K562 (cell line): ENCODE measurements around the gene SLC24A3. TPM values are rescaled to one million over a fixed set of nuclear protein-coding genes. Genes with fewer than 3 reads are reported as not detected.

ENCODE experiments used
- ATAC-seq: fragments of 200-7000 bp; cut with Tn5 transposase; 3 replicates; pipeline ENCODE4 v1.9.1; 2020; ENCODE audit warnings: moderate library complexity
- BruUV-seq: library from RNA; stranded (reverse); fragments of 400-500 nt; replicated peaks from 2 replicates; lab custom pipeline; 2021; lab: Mats Ljungman, UMichigan
- CTCF ChIA-PET: fragments of 300-600 bp; formaldehyde crosslinking; extraction: SDS; loops from one replicate; lab custom pipeline; 2021; ENCODE audit warnings: low intra/inter-chr PET ratio; lab: Yijun Ruan, JAX
- POLR2A ChIA-PET: fragments of 300-600, 350-650 bp; sonication (Branson Sonifier 250); formaldehyde crosslinking; extraction: SDS; loops from one replicate; lab custom pipeline; 2021; ENCODE audit warnings: antibody characterized with exemption, inconsistent platforms; lab: Yijun Ruan, JAX
- DNase-seq, 4 experiments: peaks; one replicate each; pipeline versions ENCODE4 v3.0.0 to v3.0.0-alpha.2; 2011 to 2018; ENCODE audit warnings: low spot score in 3 of 4, mixed read lengths in 3 of 4; ENCODE audit errors: extremely low read depth in 1 of 4
- FAIRE-seq: peaks from 2 replicates; lab custom pipeline; 2011; peaks lifted over from hg19 to GRCh38; lab: Jason Lieb, UNC
- H2AFZ ChIP-seq: 2 replicates; pipeline ENCODE4 v1.6.0; 2011; ENCODE audit warnings: low read depth, low read length, control low read depth, inconsistent platforms
- H3K27ac ChIP-seq: fragments of 200-600 bp; 3 replicates; pipeline ENCODE4 v1.8.0; 2011; ENCODE audit warnings: low read depth, mild to moderate bottlenecking, control low read depth, inconsistent platforms, low read length, moderate library complexity, mixed read lengths; ENCODE audit errors: extremely low read depth
- H3K27me3 ChIP-seq, 2 experiments: fragments of 300-600 bp in 1 of 2; 2 replicates in 1 of 2; 3 replicates in 1 of 2; pipeline versions ENCODE4 v1.6.0 to v1.8.0; 2011; ENCODE audit warnings: inconsistent platforms in 2 of 2, low read length in 2 of 2, mild to moderate bottlenecking in 1 of 2, mixed read lengths in 1 of 2, moderate library complexity in 1 of 2; ENCODE audit not compliant: control insufficient read depth in 2 of 2, insufficient read depth in 2 of 2
- H3K36me3 ChIP-seq: fragments of 300-600 bp; 3 replicates; pipeline ENCODE4 v1.8.0; 2011; ENCODE audit warnings: mild to moderate bottlenecking, low read length, inconsistent platforms; ENCODE audit not compliant: control insufficient read depth, insufficient read depth
- H3K4me1 ChIP-seq, 2 experiments: fragments of 200-600 bp in 1 of 2; replicated peaks in 1 of 2; 2 replicates in 1 of 2; 3 replicates in 1 of 2; pipeline versions ENCODE4 v1.5.1 to v1.8.0; 2011; ENCODE audit warnings: inconsistent platforms in 2 of 2, low read length in 2 of 2, mild to moderate bottlenecking in 1 of 2, mixed read lengths in 1 of 2, moderate library complexity in 1 of 2; ENCODE audit not compliant: control insufficient read depth in 2 of 2, insufficient read depth in 2 of 2
- H3K4me2 ChIP-seq: 2 replicates; pipeline ENCODE4 v1.6.1; 2011; ENCODE audit warnings: low read length, control low read depth, inconsistent platforms, mixed read lengths; ENCODE audit not compliant: insufficient read depth
- H3K4me3 ChIP-seq: fragments of 200-600 bp; sonication (generic), shearing (Covaris generic); 2 replicates; pipeline ENCODE4 v1.5.1; 2016; ENCODE audit warnings: control low read depth, inconsistent platforms
- H3K79me2 ChIP-seq: fragments of 200-600 bp; 3 replicates; pipeline ENCODE4 v1.8.0; 2011; ENCODE audit warnings: low read length, inconsistent platforms; ENCODE audit not compliant: control insufficient read depth, insufficient read depth
- H3K9ac ChIP-seq, 2 experiments: 2 replicates each; pipeline versions ENCODE4 v1.6.0 to v1.6.1; 2011; ENCODE audit warnings: low read depth in 2 of 2, low read length in 2 of 2, control low read depth in 1 of 2, inconsistent platforms in 1 of 2, mild to moderate bottlenecking in 1 of 2, mixed read lengths in 1 of 2; ENCODE audit not compliant: insufficient read depth in 1 of 2
- H3K9me1 ChIP-seq: one replicate; pipeline ENCODE4 v1.6.0; 2011; ENCODE audit warnings: inconsistent platforms, mild to moderate bottlenecking, low read length, moderate library complexity; ENCODE audit not compliant: control insufficient read depth, insufficient read depth
- H3K9me3 ChIP-seq: replicated peaks from 2 replicates; pipeline ENCODE4 v1.5.1; 2011; ENCODE audit warnings: low read depth, low read length, inconsistent platforms; ENCODE audit not compliant: control insufficient read depth, insufficient read depth
- H4K20me1 ChIP-seq: replicated peaks from 2 replicates; pipeline ENCODE4 v1.6.1; 2011; ENCODE audit warnings: low read length, inconsistent platforms, mixed read lengths; ENCODE audit not compliant: control insufficient read depth, insufficient read depth
- ERF ChIP-seq: fragments of 450-650 bp; formaldehyde crosslinking; IDR thresholded peaks from 2 replicates; pipeline ENCODE4 v1.4.0; 2020; ENCODE audit warnings: mild to moderate bottlenecking, mixed read lengths
- HDAC1 ChIP-seq, 2 experiments: fragments of 450-650 bp; IDR thresholded peaks; 2 replicates each; pipeline ENCODE4 v1.6.1; 2016 to 2017; ENCODE audit warnings: inconsistent platforms in 1 of 2, mild to moderate bottlenecking in 1 of 2, moderate library complexity in 1 of 2
- LARP7 ChIP-seq: fragments of 450-650 bp; IDR thresholded peaks from 2 replicates; pipeline ENCODE4 v1.6.1; 2016
- RAD21 ChIP-seq, 2 experiments: fragments of 250-450 bp in 1 of 2; fragments of 450-650 bp in 1 of 2; sonication (Bioruptor Pico) in 1 of 2; formaldehyde crosslinking in 1 of 2; IDR thresholded peaks in 1 of 2; conservative IDR thresholded peaks in 1 of 2; 2 replicates each; pipeline versions ENCODE4 v1.4.0 to v1.8.0; 2020 to 2022; ENCODE audit warnings: mild to moderate bottlenecking in 2 of 2, moderate library complexity in 1 of 2
- SNRNP70 ChIP-seq: fragments of 200-400 bp; formaldehyde crosslinking; optimal IDR thresholded peaks from 2 replicates; pipeline ENCODE3; 2017; ENCODE audit warnings: low read depth, low read length
- THRAP3 ChIP-seq: fragments of 450-650 bp; IDR thresholded peaks from 2 replicates; pipeline ENCODE4 v1.6.1; 2016; ENCODE audit warnings: mild to moderate bottlenecking, inconsistent platforms, borderline replicate concordance
- XRCC5 ChIP-seq: fragments of 200-400 bp; formaldehyde crosslinking; IDR thresholded peaks from 2 replicates; pipeline ENCODE4 v1.6.1; 2017; ENCODE audit warnings: low read depth, mild to moderate bottlenecking, low read length
- ZNF699 ChIP-seq: fragments of 250-450 bp; sonication (Bioruptor Pico); IDR thresholded peaks from 2 replicates; pipeline ENCODE4 v1.8.0; 2021; ENCODE audit warnings: mild to moderate bottlenecking, moderate library complexity; ENCODE audit not compliant: insufficient replicate concordance
- WGBS: fragments of 100-300 bp; shearing (Covaris generic); methylation state at CpG from one replicate; pipeline ENCODE4 v1.1.6; 2016; ENCODE audit warnings: low coverage, mixed read lengths; ENCODE audit not compliant: insufficient coverage; ENCODE audit errors: missing lambda C conversion rate; 5-methylcytosine and 5-hydroxymethylcytosine counted together
- in situ Hi-C: fragments of 300-500 bp; cut with MboI; formaldehyde crosslinking; loops from 4 replicates; pipeline ENCODE4 v1.15.0; 2018; ENCODE audit warnings: inconsistent platforms, mixed read lengths
- intact Hi-C: fragments of 100-400 bp; cut with micrococcal nuclease; formaldehyde crosslinking; loops from 2 replicates; pipeline ENCODE4 v1.14.2; 2022
- polyA plus RNA-seq, 8 experiments: library from polyadenylated mRNA; depleted of rRNA in 4 of 8; stranded (reverse) in 5 of 8; unstranded in 3 of 8; fragments of >200 nt; fragmentation: Nextera tagmentation in 2 of 8; fragmentation: Illumina TruSeq in 1 of 8; extraction: Ambion mirVana in 2 of 8; extraction: Trizol in 1 of 8; gene quantifications; 2 replicates each; pipeline versions ENCODE4 v1.2.1 to v1.2.3, GENCODE V29; 2011 to 2014; ENCODE audit warnings: inconsistent platforms in 1 of 8, missing spikeins in 1 of 8
- total RNA-seq, 7 experiments: library from RNA; depleted of rRNA in 6 of 7; stranded (reverse); fragments of >200 nt in 6 of 7; fragmentation: Illumina TruSeq in 2 of 7; extraction: Trizol in 2 of 7; gene quantifications; 2 replicates each; pipeline versions ENCODE4 v1.2.1 to v1.2.3, GENCODE V29; 2011 to 2021; ENCODE audit warnings: low replicate concordance in 1 of 7
- TF ChIP-seq, protein P1 (sequence below): fragments of 200-800 bp; sonication (Bioruptor generic); IDR thresholded peaks from 2 replicates; pipeline ENCODE4 v1.6.1; 2017; ENCODE audit warnings: missing genetic modification characterization, missing compliant biosample characterization
- TF ChIP-seq, protein P2 (sequence below): sonication (generic); formaldehyde crosslinking; IDR thresholded peaks from 2 replicates; pipeline ENCODE4 v1.8.1; 2023; ENCODE audit warnings: mild to moderate bottlenecking, missing genetic modification reagents
- TF ChIP-seq, protein P3 (sequence below), 3 experiments: IDR thresholded peaks in 2 of 3; conservative IDR thresholded peaks in 1 of 3; 2 replicates each; pipeline ENCODE4 v1.5.1; 2011 to 2012; ENCODE audit warnings: low read length in 3 of 3, mild to moderate bottlenecking in 3 of 3, control low read depth in 2 of 3, improper control_type of control experiment in 1 of 3, inconsistent platforms in 1 of 3, low read depth in 1 of 3, mixed read lengths in 1 of 3, moderate library complexity in 1 of 3; ENCODE audit not compliant: insufficient read depth in 2 of 3

SLC24A3 gene
- total and polyA plus RNA-seq, 9 of the 15 experiments (the other 6 are each of a cell fraction or from before 2014, with no cell fraction given), result not detected

DNA sequence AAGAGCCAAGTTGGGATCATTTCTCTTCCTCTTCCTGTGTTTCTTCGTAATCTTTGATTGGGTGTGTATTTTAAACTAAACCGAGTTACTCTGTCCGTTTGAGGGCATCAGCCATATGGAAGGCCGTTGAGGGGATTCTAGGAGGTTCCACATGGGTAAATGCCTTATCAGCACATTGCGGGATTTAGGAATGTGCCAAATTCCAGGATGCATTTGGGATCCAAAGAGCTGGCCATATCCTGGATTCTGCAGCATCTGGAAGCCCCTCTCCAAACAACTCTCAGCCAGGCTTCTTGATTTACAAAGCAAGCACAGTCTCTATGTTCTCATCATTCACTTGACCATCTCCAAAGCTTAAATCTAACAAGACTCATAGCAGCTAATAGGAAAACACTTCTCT is 478.0 kb downstream of the SLC24A3 start:
- no peak overlapping the region for H3K4me3 ChIP-seq
- in situ Hi-C loops (no loop called here), intact Hi-C loops (loop anchor here (10.0 kb wide), 1 partner anchor 94 kb away; no protein-coding TSS in a partner anchor)
- peaks cover 3% of the 10 kb centered on the region for H3K9me1 ChIP-seq
- ATAC-seq (no peak), DNase-seq (no peak), FAIRE-seq (no peak)
- ChIA-PET CTCF (no interaction called here), POLR2A (no interaction called here)
- H3K9me3 ChIP-seq, result no peaks in the 10 kb centered on the region
- H3K9ac ChIP-seq, result no peak overlapping the region
- no peak for TF ChIP-seq SNRNP70
- TF ChIP-seq HDAC1 (IDR thresholded peaks at IDR 0.05), result no peak
- no peak for TF ChIP-seq LARP7
- H3K36me3 ChIP-seq, result no peaks in the 10 kb centered on the region
- H3K4me1 ChIP-seq, result no peaks in the 10 kb centered on the region
- H3K27ac ChIP-seq, result no peak overlapping the region
- no peak overlapping the region for H2AFZ ChIP-seq
- no peaks in the 10 kb centered on the region; a peak in 1 of 5 replicates for H3K27me3 ChIP-seq
- BruUV-seq, result no TSS peak
- H4K20me1 ChIP-seq, result no peaks in the 10 kb centered on the region
- no peak overlapping the region for H3K4me2 ChIP-seq
- H3K79me2 ChIP-seq, result no peaks in the 10 kb centered on the region
- WGBS, result 2% methylated on average over 4 of the region's 5 CpGs

DNA sequence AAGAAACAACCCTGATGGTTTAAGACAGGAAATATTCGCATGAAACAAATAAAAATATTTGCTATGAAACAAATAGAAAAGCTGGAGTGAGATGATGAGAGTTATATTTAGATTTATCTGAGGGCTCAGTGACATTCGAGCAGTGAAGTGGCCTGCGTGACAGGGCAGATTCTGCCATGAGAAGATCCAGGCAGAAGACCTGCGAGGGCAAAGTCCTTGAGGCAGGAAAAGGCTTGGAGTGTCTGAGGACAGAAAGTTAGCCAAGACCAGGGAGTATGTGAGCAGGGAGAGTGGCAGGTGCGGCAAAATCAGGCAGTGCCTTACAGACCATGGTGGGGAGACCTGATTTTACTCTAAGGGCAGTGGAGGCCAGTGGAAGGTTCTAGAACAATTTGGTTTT is 478.7 kb downstream of the SLC24A3 start:
- Histone ChIP-seq H3K9me3 (no peaks in the 10 kb centered on the region), H3K9me1 (peaks cover 3% of the 10 kb centered on the region), H3K27me3 (no peaks in the 10 kb centered on the region; a peak in 1 of 5 replicates), H3K4me1 (no peaks in the 10 kb centered on the region), H3K36me3 (no peaks in the 10 kb centered on the region), H3K4me3 (no peak overlapping the region), H3K79me2 (no peaks in the 10 kb centered on the region), H4K20me1 (no peaks in the 10 kb centered on the region), H3K4me2 (no peak overlapping the region), H3K9ac (no peak overlapping the region), H2AFZ (no peak overlapping the region), H3K27ac (no peak overlapping the region)
- WGBS, result 0% methylated on average over 3 of the region's 5 CpGs
- CTCF ChIA-PET, result no interaction called here
- FAIRE-seq (no peak), ATAC-seq (no peak), DNase-seq (no peak)
- in situ Hi-C loops, result no loop called here
- POLR2A ChIA-PET, result no interaction called here
- no TSS peak for BruUV-seq
- intact Hi-C loops, result loop anchor here (10.0 kb wide), 1 partner anchor 94 kb away; no protein-coding TSS in a partner anchor
- TF ChIP-seq, protein P1, sequence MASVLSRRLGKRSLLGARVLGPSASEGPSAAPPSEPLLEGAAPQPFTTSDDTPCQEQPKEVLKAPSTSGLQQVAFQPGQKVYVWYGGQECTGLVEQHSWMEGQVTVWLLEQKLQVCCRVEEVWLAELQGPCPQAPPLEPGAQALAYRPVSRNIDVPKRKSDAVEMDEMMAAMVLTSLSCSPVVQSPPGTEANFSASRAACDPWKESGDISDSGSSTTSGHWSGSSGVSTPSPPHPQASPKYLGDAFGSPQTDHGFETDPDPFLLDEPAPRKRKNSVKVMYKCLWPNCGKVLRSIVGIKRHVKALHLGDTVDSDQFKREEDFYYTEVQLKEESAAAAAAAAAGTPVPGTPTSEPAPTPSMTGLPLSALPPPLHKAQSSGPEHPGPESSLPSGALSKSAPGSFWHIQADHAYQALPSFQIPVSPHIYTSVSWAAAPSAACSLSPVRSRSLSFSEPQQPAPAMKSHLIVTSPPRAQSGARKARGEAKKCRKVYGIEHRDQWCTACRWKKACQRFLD, result no peak
- TF ChIP-seq RAD21 (CRISPR knock-in tag; conservative IDR thresholded peaks at IDR 0.05 in 1 of 2, IDR thresholded peaks at IDR 0.05 in 1 of 2) (no peak), SNRNP70 (no peak), ZNF699 (CRISPR knock-in tag) (no peak), XRCC5 (no peak), ERF (CRISPR knock-in tag) (no peak), THRAP3 (no peak)
- TF ChIP-seq, protein P2, sequence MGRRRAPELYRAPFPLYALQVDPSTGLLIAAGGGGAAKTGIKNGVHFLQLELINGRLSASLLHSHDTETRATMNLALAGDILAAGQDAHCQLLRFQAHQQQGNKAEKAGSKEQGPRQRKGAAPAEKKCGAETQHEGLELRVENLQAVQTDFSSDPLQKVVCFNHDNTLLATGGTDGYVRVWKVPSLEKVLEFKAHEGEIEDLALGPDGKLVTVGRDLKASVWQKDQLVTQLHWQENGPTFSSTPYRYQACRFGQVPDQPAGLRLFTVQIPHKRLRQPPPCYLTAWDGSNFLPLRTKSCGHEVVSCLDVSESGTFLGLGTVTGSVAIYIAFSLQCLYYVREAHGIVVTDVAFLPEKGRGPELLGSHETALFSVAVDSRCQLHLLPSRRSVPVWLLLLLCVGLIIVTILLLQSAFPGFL, result no peak
- TF ChIP-seq, protein P3, sequence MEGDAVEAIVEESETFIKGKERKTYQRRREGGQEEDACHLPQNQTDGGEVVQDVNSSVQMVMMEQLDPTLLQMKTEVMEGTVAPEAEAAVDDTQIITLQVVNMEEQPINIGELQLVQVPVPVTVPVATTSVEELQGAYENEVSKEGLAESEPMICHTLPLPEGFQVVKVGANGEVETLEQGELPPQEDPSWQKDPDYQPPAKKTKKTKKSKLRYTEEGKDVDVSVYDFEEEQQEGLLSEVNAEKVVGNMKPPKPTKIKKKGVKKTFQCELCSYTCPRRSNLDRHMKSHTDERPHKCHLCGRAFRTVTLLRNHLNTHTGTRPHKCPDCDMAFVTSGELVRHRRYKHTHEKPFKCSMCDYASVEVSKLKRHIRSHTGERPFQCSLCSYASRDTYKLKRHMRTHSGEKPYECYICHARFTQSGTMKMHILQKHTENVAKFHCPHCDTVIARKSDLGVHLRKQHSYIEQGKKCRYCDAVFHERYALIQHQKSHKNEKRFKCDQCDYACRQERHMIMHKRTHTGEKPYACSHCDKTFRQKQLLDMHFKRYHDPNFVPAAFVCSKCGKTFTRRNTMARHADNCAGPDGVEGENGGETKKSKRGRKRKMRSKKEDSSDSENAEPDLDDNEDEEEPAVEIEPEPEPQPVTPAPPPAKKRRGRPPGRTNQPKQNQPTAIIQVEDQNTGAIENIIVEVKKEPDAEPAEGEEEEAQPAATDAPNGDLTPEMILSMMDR (IDR thresholded peaks at IDR 0.05 in 2 of 3, conservative IDR thresholded peaks at IDR 0.05 in 1 of 3; ENCODE audit: insufficient read depth in 2 of 3, low read depth in 1 of 3, low read length in 3 of 3), result no peak
